GM21717 (cell line): ENCODE results near the gene FRAS1.
"Not testable (repeated sequence)": the region's sequence is repeated elsewhere in the genome, so short reads cannot be mapped to it uniquely, and the experiment has no call there.

ENCODE experiments used
- ATAC-seq: cut with Tn5 transposase; IDR thresholded peaks from one replicate; pipeline ENCODE4 v1.9.1; 2021; ENCODE audit warnings: mild to moderate bottlenecking, moderate library complexity; ENCODE audit not compliant: unreplicated experiment

FRAS1 gene

GRCh38 chr4:78057135-78057599 is at the start of gene FRAS1:
Gene FRAS1, plus strand, starts transcription at chr4:78057323. Its CDS starts 687 bp downstream, at chr4:78058010.
- ATAC-seq, result peak; percentile 26

- not testable (repeated sequence) for ATAC-seq
Observed at GRCh38 chr4:78011003-78011402, 46.1 kb upstream of the FRAS1 start.

GRCh38 chr4:78014889-78015886 is 41.9 kb upstream of the FRAS1 start:
- ATAC-seq, result no peak

GRCh38 chr4:78018271-78019049 is 38.7 kb upstream of the FRAS1 start:
- ATAC-seq, result no peak

GRCh38 chr4:78019414-78019813 is 37.7 kb upstream of the FRAS1 start:
- ATAC-seq, result no peak

- ATAC-seq, result no peak
Observed at GRCh38 chr4:78020677-78021076, 36.4 kb upstream of the FRAS1 start.

- no peak for ATAC-seq
Observed at GRCh38 chr4:78022517-78022916, 34.6 kb upstream of the FRAS1 start.

GRCh38 chr4:78024085-78024484 is 33.0 kb upstream of the FRAS1 start:
- no peak for ATAC-seq

- ATAC-seq, result no peak
Observed at GRCh38 chr4:78024576-78025091, 32.5 kb upstream of the FRAS1 start.

- ATAC-seq, result no peak
Observed at GRCh38 chr4:78031417-78031950, 25.6 kb upstream of the FRAS1 start.

- ATAC-seq, result no peak
Observed at GRCh38 chr4:78032446-78032845, 24.7 kb upstream of the FRAS1 start.

- no peak for ATAC-seq
Observed at GRCh38 chr4:78032929-78033328, 24.2 kb upstream of the FRAS1 start.

GRCh38 chr4:78033861-78034260 is 23.3 kb upstream of the FRAS1 start:
- no peak for ATAC-seq

- no peak for ATAC-seq
Observed at GRCh38 chr4:78038704-78039103, 18.4 kb upstream of the FRAS1 start.

- no peak for ATAC-seq
Observed at GRCh38 chr4:78039678-78040077, 17.4 kb upstream of the FRAS1 start.

- ATAC-seq, result no peak
Observed at GRCh38 chr4:78040431-78040830, 16.7 kb upstream of the FRAS1 start.

- ATAC-seq, result no peak
Observed at GRCh38 chr4:78047366-78047765, 9.8 kb upstream of the FRAS1 start.

- peak; percentile 74 for ATAC-seq
Observed at GRCh38 chr4:78056265-78057129, 626 bp upstream of the FRAS1 start.

GRCh38 chr4:78057600-78058550 is 752 bp downstream of the FRAS1 start:
- no peak for ATAC-seq
